GM19467 (cell line): Measurements from ENCODE around the gene USP37.

Experiments used
- ATAC-seq: cut with Tn5 transposase; IDR thresholded peaks from one replicate; pipeline ENCODE4 v1.9.1; 2021; ENCODE audit warnings: mild to moderate bottlenecking, moderate library complexity; ENCODE audit not compliant: unreplicated experiment

The USP37 gene

GRCh38 chr2:218568190-218569037 lies at the start of gene USP37, which contains the start of gene CNOT9:
Gene USP37, minus strand, starts transcription at chr2:218568351. Its CDS starts 9,698 bp downstream, at chr2:218558653.
Gene CNOT9, plus strand, starts transcription at chr2:218568839. Its CDS starts 116 bp downstream, at chr2:218568955.
- peak; percentile 72 for ATAC-seq

DNA sequence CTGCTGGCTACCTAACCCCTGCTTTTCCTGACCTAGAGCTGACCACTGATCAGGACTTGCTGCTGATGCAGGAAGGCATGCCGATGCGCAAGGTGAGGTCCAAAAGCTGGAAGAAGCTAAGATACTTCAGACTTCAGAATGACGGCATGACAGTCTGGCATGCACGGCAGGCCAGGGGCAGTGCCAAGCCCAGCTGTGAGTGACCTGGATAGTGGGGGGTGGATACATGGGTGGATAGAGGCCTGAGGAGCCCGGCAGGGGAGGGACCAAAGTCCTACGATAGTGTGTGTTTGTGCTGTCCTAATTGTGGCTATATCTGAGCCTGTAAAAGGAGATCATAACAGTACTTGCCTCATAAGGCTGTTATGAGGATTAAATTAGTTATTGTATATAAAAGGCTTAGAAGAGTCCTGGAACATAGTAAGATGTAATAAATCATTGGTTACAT lies 47.7 kb upstream of the USP37 start:
- ATAC-seq = no peak

GRCh38 chr2:218607436-218608115 lies 39.4 kb upstream of the USP37 start, which contains the start of gene PLCD4:
Gene PLCD4, plus strand, starts transcription at chr2:218607899. Its CDS starts 7,841 bp downstream, at chr2:218615740.
- ATAC-seq = no peak

GRCh38 chr2:218605432-218605831 lies 37.3 kb upstream of the USP37 start:
- no peak for ATAC-seq

- ATAC-seq = no peak
Observed at GRCh38 chr2:218585541-218585940, 17.4 kb upstream of the USP37 start.

DNA sequence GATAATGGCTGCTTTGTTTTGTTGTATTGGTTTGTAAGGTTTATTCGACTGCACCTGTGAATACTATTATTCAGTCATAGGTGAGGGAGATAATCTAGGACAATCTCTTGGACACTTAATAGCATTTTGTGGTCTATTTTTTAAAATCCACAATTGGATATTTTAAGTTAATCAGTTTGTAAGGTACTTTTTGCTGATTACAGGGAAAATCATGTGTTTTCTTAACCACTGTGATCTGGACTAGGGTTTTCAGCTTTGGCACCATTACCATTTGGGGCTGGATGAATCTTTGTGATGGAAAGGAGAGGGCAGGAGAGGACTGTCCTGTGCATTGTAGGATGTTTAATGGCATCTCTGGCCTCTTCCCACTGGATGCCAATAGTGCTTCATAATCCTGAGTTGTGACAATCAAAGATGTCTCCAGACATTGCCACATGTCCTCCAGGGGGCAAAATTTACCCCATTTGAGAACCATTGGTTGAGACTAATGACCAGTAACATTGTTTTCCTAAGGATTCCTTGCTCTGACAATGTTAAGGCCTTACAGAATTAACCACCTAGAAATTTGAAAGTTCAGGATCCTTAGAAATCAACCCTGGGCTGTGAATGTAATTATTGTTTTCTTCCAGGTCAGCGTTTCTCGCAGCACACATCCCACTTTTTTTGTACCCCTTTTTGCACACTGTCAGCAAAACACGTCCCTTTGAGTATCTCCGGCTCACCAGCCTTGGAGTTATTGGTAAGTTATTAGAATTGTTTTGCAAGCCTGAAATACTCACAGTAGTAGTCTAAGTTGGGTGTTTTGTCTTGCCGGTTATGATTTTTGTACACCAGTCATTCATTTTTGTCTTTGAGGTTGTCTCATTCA lies 16.1 kb upstream of the USP37 start:
- no peak for ATAC-seq

GRCh38 chr2:218582076-218582475 lies 13.9 kb upstream of the USP37 start:
- ATAC-seq = no peak

DNA sequence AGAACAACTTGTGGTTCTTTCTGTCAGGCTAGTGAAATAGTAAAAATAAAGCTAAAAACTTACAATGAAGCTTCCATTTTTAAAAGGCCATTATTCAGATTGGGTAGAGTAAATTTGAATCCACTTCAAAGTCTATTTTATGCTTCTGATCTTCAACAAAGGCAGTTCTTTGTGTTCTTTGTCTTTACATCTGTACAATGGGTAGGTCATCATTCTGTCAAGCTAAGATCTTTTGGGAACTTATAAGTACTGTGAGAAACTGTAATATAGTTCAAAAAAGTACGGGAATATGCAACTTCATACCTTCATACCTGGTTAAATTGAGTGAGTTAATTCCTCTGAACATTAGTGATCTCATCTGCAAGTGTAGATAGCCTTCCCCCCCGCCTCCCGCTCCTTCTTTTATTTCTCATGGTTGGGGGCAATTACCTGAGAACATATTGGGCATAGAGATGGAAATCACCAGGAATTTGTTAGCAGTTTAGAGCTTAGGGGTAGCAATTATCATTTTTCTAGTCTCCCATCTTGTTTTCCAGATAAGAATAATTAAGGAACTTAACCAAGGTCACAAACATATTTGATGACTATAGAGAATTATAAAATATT lies 10.2 kb upstream of the USP37 start:
- no peak for ATAC-seq

DNA sequence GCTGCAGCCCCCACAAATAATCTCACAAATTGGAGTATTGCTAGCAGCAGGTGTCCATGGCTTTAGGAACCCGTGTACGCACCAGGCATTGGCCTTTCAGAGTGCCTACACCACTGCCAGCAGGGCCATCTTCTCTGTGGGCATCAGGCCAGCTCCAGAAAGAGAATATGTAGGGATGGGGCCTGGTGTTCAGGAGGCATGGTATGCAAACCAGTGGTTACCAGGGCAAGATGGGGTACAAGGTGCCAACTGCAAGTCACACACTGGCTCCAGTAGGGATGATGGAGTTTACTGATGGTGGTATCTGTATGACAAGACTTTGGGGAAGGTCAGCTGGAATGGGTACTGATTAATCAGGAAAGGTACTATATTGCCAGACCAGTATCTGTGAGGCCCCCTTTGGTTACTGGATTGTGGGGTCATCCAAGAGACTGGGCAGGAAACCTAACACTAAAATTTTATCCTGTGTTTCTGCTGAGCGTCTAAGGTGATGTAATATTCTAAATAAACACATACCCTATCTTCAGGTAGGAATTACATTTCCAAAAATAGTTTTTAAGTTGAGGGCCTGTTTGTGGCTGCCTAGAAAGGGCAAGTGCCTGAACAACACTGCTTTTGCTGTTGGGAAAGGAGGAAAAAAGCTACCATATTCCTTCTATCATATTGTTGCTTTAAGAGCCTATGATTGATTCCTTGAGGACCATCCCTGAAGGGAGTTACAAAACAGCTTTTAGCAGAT lies 9.5 kb upstream of the USP37 start:
- no peak for ATAC-seq

- ATAC-seq = no peak
Observed at GRCh38 chr2:218576854-218577253, 8.7 kb upstream of the USP37 start.

- ATAC-seq = no peak
Observed at GRCh38 chr2:218570850-218571249, 2.7 kb upstream of the USP37 start.

DNA sequence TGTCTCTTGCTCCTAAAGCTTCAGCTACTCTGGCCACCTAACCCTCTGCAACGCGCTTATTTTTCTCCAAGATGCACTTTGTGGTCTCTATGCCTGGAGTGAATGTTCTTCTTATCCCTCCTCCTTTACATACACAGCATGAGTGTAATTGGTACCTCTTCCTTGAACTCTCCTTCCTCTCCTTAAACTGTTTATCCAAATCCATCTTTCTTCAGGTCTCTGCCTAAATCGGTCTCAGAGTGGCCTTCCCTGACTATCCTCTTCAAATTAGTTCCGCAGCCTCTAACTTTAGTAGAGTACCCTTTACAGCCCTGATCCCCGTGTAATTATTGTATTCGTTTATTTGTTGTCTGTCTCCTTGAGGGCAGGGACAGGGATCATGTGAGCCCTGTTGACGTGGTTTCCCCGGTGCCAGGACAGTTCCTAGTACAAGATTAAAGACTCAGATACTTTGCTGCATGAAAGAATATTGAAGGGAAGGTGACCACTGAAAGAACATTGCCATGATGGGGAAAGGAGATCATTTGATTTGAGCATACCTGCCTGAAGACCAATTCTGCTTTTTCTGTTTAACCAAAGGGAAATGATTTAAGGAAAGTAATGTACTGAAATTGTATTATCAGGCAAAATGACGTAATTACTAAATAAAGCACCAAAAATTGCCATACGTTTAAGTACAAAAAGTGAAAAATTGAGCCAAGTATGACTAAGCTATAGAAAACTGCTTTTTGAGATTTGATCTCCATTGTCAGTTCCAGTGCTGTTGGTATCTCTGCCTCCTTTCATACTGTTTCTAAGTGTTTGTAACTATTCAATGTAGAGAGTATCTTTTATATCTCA lies 1.7 kb upstream of the USP37 start:
- no peak for ATAC-seq

- peak; percentile 16 for ATAC-seq
Observed at GRCh38 chr2:218569038-218569431, 884 bp upstream of the USP37 start.

DNA sequence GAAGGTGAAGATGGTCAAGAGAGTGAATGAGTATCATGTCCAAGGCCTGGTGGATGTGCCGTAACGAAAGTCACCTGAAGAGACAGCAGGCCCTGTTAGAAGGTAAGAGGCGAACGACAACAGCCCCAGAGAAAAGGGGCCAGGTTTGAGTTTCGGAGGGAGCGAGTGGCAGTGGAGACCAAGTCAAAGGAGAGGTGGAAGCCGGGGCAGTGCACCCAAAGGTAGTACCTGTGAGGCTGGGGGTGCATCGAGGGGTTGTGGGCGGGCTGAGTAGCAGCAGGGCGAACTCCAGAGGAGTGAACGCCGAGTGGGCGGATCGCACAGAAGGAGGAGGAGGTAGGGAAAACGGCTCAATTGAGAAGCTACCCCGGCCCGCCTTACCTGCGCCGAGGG lies 358 bp downstream of the USP37 start:
- peak; percentile 34 for ATAC-seq

- ATAC-seq = no peak
Observed at GRCh38 chr2:218566296-218566695, 1.9 kb downstream of the USP37 start.

- ATAC-seq = no peak
Observed at GRCh38 chr2:218564056-218564455, 4.1 kb downstream of the USP37 start.

DNA sequence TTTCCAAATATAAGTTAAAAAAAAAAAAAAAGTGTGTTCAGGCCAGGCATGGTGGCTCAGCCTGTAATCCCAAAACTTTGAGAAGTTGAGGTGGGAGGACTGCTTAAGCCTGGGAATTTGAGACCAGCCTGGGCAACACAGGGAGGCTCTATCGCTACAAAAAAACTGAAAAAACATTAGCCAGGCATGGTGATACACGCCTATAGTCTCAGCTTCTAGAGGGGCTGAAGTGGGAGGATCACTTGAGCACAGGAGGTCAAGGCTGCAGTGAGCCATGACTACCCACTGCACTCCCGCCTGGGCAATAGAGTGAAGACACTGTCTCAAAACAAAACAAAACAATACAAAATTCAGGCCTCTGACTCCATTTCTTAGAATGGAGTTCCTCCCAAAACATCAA lies 9.2 kb downstream of the USP37 start:
- ATAC-seq = no peak

- no peak for ATAC-seq
Observed at GRCh38 chr2:218557941-218558340, 10.2 kb downstream of the USP37 start.

- ATAC-seq = no peak
Observed at GRCh38 chr2:218555527-218555926, 12.6 kb downstream of the USP37 start.
